ENCODE measurements around the gene SYNGR3.

Gene SYNGR3

DNA sequence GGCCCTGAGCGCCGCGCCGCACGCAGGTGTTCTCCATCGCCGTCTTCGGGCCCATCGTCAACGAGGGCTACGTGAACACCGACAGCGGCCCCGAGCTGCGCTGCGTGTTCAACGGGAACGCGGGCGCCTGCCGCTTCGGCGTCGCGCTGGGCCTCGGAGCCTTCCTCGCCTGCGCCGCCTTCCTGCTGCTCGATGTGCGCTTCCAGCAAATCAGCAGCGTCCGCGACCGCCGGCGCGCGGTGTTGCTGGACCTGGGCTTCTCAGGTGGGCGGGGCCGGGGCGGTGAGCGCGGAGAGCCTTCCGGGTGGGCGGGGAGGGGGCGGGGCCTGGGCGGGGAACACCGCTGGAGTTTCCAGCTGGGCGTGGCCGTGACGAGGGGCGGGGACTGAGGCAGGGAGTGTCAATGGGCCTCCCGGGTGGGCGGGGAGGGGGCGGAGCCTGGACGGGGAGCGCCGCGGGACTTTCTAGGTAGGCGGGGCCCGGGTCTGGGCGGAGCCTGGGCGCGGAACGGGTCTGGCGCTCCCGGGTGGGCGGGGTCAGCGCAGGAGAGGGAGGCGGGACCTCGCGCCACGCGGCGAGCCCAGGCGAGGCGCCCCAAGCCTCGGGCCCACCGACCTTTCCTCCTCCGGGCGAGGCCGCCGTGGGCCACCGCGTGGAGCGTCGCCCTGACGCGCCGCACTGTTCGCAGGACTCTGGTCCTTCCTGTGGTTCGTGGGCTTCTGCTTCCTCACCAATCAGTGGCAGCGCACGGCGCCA lies 2.4 kb downstream of the SYNGR3 start:
- TF ChIP-seq, protein P1, sequence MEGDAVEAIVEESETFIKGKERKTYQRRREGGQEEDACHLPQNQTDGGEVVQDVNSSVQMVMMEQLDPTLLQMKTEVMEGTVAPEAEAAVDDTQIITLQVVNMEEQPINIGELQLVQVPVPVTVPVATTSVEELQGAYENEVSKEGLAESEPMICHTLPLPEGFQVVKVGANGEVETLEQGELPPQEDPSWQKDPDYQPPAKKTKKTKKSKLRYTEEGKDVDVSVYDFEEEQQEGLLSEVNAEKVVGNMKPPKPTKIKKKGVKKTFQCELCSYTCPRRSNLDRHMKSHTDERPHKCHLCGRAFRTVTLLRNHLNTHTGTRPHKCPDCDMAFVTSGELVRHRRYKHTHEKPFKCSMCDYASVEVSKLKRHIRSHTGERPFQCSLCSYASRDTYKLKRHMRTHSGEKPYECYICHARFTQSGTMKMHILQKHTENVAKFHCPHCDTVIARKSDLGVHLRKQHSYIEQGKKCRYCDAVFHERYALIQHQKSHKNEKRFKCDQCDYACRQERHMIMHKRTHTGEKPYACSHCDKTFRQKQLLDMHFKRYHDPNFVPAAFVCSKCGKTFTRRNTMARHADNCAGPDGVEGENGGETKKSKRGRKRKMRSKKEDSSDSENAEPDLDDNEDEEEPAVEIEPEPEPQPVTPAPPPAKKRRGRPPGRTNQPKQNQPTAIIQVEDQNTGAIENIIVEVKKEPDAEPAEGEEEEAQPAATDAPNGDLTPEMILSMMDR (IDR thresholded peaks at IDR 0.05; ENCODE audit: low read depth, low read length, poor library complexity, severe bottlenecking), result no peak
- no peak for TF ChIP-seq EZH2phosphoT487 (IDR thresholded peaks at IDR 0.05; ENCODE audit: borderline replicate concordance, low read length)
- Histone ChIP-seq H3K4me1 (ENCODE audit: control insufficient read depth, low read length) (peaks cover 44% of the 10 kb centered on the region), H4K20me1 (ENCODE audit: control insufficient read depth, insufficient read depth, low read depth, low read length) (no peaks in the 10 kb centered on the region), H3F3A (ENCODE audit: control insufficient read depth, insufficient read depth) (peaks cover 40% of the 10 kb centered on the region), H3K4me2 (ENCODE audit: low read length) (peak overlapping the region; percentile 100), H3K79me2 (ENCODE audit: control insufficient read depth, low read length) (no peaks in the 10 kb centered on the region), H3K27me3 (ENCODE audit: control insufficient read depth, low read length) (peaks cover 19% of the 10 kb centered on the region), H3K27ac (ENCODE audit: low read depth, low read length) (peak overlapping the region; percentile 77), H3K4me3 (ENCODE audit: low read length) (peak overlapping the region; percentile 93), H3K9me3 (ENCODE audit: control insufficient read depth, insufficient read depth, low read length) (peaks cover 5% of the 10 kb centered on the region; the same call in 1 of the 2 replicates), H3K36me3 (ENCODE audit: control insufficient read depth, low read length) (peaks cover 21% of the 10 kb centered on the region), H3K9me2 (replicated peaks; ENCODE audit: control insufficient read depth, low read length) (no peaks in the 10 kb centered on the region)

DNA sequence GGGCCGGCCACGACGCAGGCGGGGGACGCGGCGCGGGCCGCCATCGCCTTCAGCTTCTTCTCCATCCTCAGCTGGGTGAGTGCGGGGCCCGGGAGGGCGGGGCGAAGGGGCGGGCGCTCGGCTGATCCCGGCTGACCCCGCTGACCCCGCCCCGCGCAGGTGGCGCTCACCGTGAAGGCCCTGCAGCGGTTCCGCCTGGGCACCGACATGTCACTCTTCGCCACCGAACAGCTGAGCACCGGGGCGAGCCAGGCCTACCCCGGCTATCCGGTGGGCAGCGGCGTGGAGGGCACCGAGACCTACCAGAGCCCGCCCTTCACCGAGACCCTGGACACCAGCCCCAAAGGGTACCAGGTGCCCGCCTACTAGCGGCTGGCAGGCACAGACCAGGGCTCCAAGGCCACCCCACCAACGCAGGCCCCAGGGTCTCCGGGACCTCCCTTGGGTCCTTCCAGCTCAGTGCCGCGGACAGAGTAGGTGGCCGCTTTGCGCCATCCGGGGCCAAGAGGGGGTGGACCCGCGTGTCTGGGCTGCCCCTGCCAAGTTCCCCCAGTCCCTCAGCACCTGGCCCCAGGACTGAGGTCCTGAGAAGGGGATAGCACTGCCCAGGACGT lies 3.0 kb downstream of the SYNGR3 start:
- TF ChIP-seq, protein P1 (IDR thresholded peaks at IDR 0.05; ENCODE audit: low read depth, low read length, poor library complexity, severe bottlenecking), result no peak
- TF ChIP-seq EZH2phosphoT487 (IDR thresholded peaks at IDR 0.05; ENCODE audit: borderline replicate concordance, low read length), result no peak
- no peak overlapping the region for H3K4me3 ChIP-seq (ENCODE audit: low read length)
- peaks cover 42% of the 10 kb centered on the region for H3F3A ChIP-seq (ENCODE audit: control insufficient read depth, insufficient read depth)
- peak overlapping the region; percentile 10; the same call in 1 of the 2 replicates for H3K4me2 ChIP-seq (ENCODE audit: low read length)
- no peaks in the 10 kb centered on the region for H3K9me2 ChIP-seq (replicated peaks; ENCODE audit: control insufficient read depth, low read length)
- H3K36me3 ChIP-seq (ENCODE audit: control insufficient read depth, low read length), result peaks cover 27% of the 10 kb centered on the region
- H3K27ac ChIP-seq (ENCODE audit: low read depth, low read length), result no peak overlapping the region
- H3K27me3 ChIP-seq (ENCODE audit: control insufficient read depth, low read length), result peaks cover 19% of the 10 kb centered on the region
- no peaks in the 10 kb centered on the region for H3K79me2 ChIP-seq (ENCODE audit: control insufficient read depth, low read length)
- peaks cover 5% of the 10 kb centered on the region; the same call in 1 of the 2 replicates for H3K9me3 ChIP-seq (ENCODE audit: control insufficient read depth, insufficient read depth, low read length)
- H4K20me1 ChIP-seq (ENCODE audit: control insufficient read depth, insufficient read depth, low read depth, low read length), result no peaks in the 10 kb centered on the region
- H3K4me1 ChIP-seq (ENCODE audit: control insufficient read depth, low read length), result peaks cover 44% of the 10 kb centered on the region

DNA sequence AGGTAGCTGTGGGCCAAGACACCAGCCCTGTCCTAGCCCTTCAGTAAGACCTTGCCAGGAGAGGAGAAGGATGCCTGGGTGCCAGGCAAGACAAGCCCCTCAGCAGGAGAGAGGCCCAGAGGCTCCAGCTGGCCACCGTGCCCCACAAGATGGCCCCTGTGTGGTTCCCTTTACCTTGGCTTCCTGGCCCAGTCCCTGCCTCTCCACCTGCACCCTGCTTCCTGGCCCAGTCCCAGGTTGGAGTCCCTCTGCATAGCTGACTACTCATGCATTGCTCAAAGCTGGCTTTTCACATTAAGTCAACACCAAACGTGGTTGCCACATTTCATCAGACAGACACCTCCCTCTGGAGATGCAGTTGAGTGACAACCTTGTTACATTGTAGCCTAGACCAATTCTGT lies 4.0 kb downstream of the SYNGR3 start:
- H3K27me3 ChIP-seq (ENCODE audit: control insufficient read depth, low read length), result peaks cover 17% of the 10 kb centered on the region
- H3F3A ChIP-seq (ENCODE audit: control insufficient read depth, insufficient read depth), result peaks cover 38% of the 10 kb centered on the region
- no peaks in the 10 kb centered on the region for H3K79me2 ChIP-seq (ENCODE audit: control insufficient read depth, low read length)
- no peak for TF ChIP-seq EZH2phosphoT487 (IDR thresholded peaks at IDR 0.05; ENCODE audit: borderline replicate concordance, low read length)
- TF ChIP-seq, protein P1 (IDR thresholded peaks at IDR 0.05; ENCODE audit: low read depth, low read length, poor library complexity, severe bottlenecking), result no peak
- H3K4me3 ChIP-seq (ENCODE audit: low read length), result no peak overlapping the region
- no peaks in the 10 kb centered on the region for H4K20me1 ChIP-seq (ENCODE audit: control insufficient read depth, insufficient read depth, low read depth, low read length)
- no peaks in the 10 kb centered on the region for H3K9me2 ChIP-seq (replicated peaks; ENCODE audit: control insufficient read depth, low read length)
- H3K9me3 ChIP-seq (ENCODE audit: control insufficient read depth, insufficient read depth, low read length), result peaks cover 5% of the 10 kb centered on the region; the same call in 1 of the 2 replicates
- H3K4me1 ChIP-seq (ENCODE audit: control insufficient read depth, low read length), result peaks cover 44% of the 10 kb centered on the region
- peak overlapping the region; percentile 10 for H3K4me2 ChIP-seq (ENCODE audit: low read length)
- H3K36me3 ChIP-seq (ENCODE audit: control insufficient read depth, low read length), result peaks cover 36% of the 10 kb centered on the region
- H3K27ac ChIP-seq (ENCODE audit: low read depth, low read length), result peak overlapping the region; percentile 34
